Measurements from ENCODE around the gene NBAS.
A peak's percentile ranks its signal among the peaks of the same experiment; 100 is the strongest.

The NBAS gene

GRCh38 chr2:15169326-15170069 is 391.6 kb downstream of the NBAS start:
- Histone ChIP-seq H3K9ac (ENCODE audit: low read depth, low read length) (peak overlapping the region; percentile 59), H3K4me3 (ENCODE audit: low read length) (peak overlapping the region; percentile 45), H3K27me3 (ENCODE audit: control insufficient read depth, insufficient read depth, low read length) (no peaks in the 10 kb centered on the region)

GRCh38 chr2:15168116-15168515 is 393.0 kb downstream of the NBAS start:
- Histone ChIP-seq H3K27me3 (ENCODE audit: control insufficient read depth, insufficient read depth, low read length) (no peaks in the 10 kb centered on the region), H3K9ac (ENCODE audit: low read depth, low read length) (no peak overlapping the region), H3K36me3 (ENCODE audit: insufficient read depth, low read length) (no peaks in the 10 kb centered on the region), H3K4me2 (ENCODE audit: low read length) (no peak overlapping the region), H3K4me1 (ENCODE audit: control insufficient read depth, insufficient read depth, low read length) (peaks cover 22% of the 10 kb centered on the region), H3K4me3 (ENCODE audit: low read length) (no peak overlapping the region), H3K9me3 (replicated peaks; ENCODE audit: low read length) (no peaks in the 10 kb centered on the region)

More at GRCh38 chr2:15169326-15170069, 391.6 kb downstream of the NBAS start:
- no peaks in the 10 kb centered on the region for H3K36me3 ChIP-seq (ENCODE audit: insufficient read depth, low read length)
- peak overlapping the region; percentile 71 for H3K4me2 ChIP-seq (ENCODE audit: low read length)
- peaks cover 22% of the 10 kb centered on the region for H3K4me1 ChIP-seq (ENCODE audit: control insufficient read depth, insufficient read depth, low read length)
- H3K9me3 ChIP-seq (replicated peaks; ENCODE audit: low read length): no peaks in the 10 kb centered on the region

GRCh38 chr2:15166878-15167277 is 394.3 kb downstream of the NBAS start:
- Histone ChIP-seq H3K4me2 (ENCODE audit: low read length) (no peak overlapping the region), H3K27me3 (ENCODE audit: control insufficient read depth, insufficient read depth, low read length) (no peaks in the 10 kb centered on the region), H3K4me3 (ENCODE audit: low read length) (no peak overlapping the region), H3K9ac (ENCODE audit: low read depth, low read length) (no peak overlapping the region), H3K4me1 (ENCODE audit: control insufficient read depth, insufficient read depth, low read length) (peaks cover 22% of the 10 kb centered on the region), H3K36me3 (ENCODE audit: insufficient read depth, low read length) (no peaks in the 10 kb centered on the region), H3K9me3 (replicated peaks; ENCODE audit: low read length) (no peaks in the 10 kb centered on the region)

GRCh38 chr2:15163326-15163725 is 397.8 kb downstream of the NBAS start:
- no peaks in the 10 kb centered on the region for H3K36me3 ChIP-seq (ENCODE audit: insufficient read depth, low read length)
- H3K4me1 ChIP-seq (ENCODE audit: control insufficient read depth, insufficient read depth, low read length): no peaks in the 10 kb centered on the region
- H3K4me2 ChIP-seq (ENCODE audit: low read length): no peak overlapping the region
- no peak overlapping the region for H3K9ac ChIP-seq (ENCODE audit: low read depth, low read length)
- no peaks in the 10 kb centered on the region for H3K9me3 ChIP-seq (replicated peaks; ENCODE audit: low read length)
- H3K27me3 ChIP-seq (ENCODE audit: control insufficient read depth, insufficient read depth, low read length): no peaks in the 10 kb centered on the region
- no peak overlapping the region for H3K4me3 ChIP-seq (ENCODE audit: low read length)

- H3K4me3 ChIP-seq (ENCODE audit: low read length): no peak overlapping the region
- H3K36me3 ChIP-seq (ENCODE audit: insufficient read depth, low read length): no peaks in the 10 kb centered on the region
Measured at GRCh38 chr2:15162620-15163019, 398.5 kb downstream of the NBAS start.

GRCh38 chr2:15160201-15160991 is 400.7 kb downstream of the NBAS start:
- Histone ChIP-seq H3K27me3 (ENCODE audit: control insufficient read depth, insufficient read depth, low read length) (no peaks in the 10 kb centered on the region), H3K4me3 (ENCODE audit: low read length) (no peak overlapping the region), H3K4me1 (ENCODE audit: control insufficient read depth, insufficient read depth, low read length) (no peaks in the 10 kb centered on the region), H3K36me3 (ENCODE audit: insufficient read depth, low read length) (no peaks in the 10 kb centered on the region), H3K9ac (ENCODE audit: low read depth, low read length) (no peak overlapping the region), H3K4me2 (ENCODE audit: low read length) (no peak overlapping the region), H3K9me3 (replicated peaks; ENCODE audit: low read length) (no peaks in the 10 kb centered on the region)

More at GRCh38 chr2:15162620-15163019, 398.5 kb downstream of the NBAS start:
- Histone ChIP-seq H3K4me2 (ENCODE audit: low read length) (no peak overlapping the region), H3K9me3 (replicated peaks; ENCODE audit: low read length) (no peaks in the 10 kb centered on the region), H3K27me3 (ENCODE audit: control insufficient read depth, insufficient read depth, low read length) (no peaks in the 10 kb centered on the region), H3K4me1 (ENCODE audit: control insufficient read depth, insufficient read depth, low read length) (no peaks in the 10 kb centered on the region), H3K9ac (ENCODE audit: low read depth, low read length) (no peak overlapping the region)

- Histone ChIP-seq H3K4me1 (ENCODE audit: control insufficient read depth, insufficient read depth, low read length) (no peaks in the 10 kb centered on the region), H3K27me3 (ENCODE audit: control insufficient read depth, insufficient read depth, low read length) (no peaks in the 10 kb centered on the region), H3K9ac (ENCODE audit: low read depth, low read length) (no peak overlapping the region), H3K9me3 (replicated peaks; ENCODE audit: low read length) (no peaks in the 10 kb centered on the region), H3K4me2 (ENCODE audit: low read length) (no peak overlapping the region), H3K4me3 (ENCODE audit: low read length) (no peak overlapping the region), H3K36me3 (ENCODE audit: insufficient read depth, low read length) (no peaks in the 10 kb centered on the region)
Measured at GRCh38 chr2:15159751-15160177, 401.4 kb downstream of the NBAS start.

GRCh38 chr2:15159206-15159605 is 401.9 kb downstream of the NBAS start:
- H3K4me1 ChIP-seq (ENCODE audit: control insufficient read depth, insufficient read depth, low read length): no peaks in the 10 kb centered on the region
- H3K4me3 ChIP-seq (ENCODE audit: low read length): no peak overlapping the region
- no peaks in the 10 kb centered on the region for H3K9me3 ChIP-seq (replicated peaks; ENCODE audit: low read length)
- H3K4me2 ChIP-seq (ENCODE audit: low read length): no peak overlapping the region
- no peaks in the 10 kb centered on the region for H3K27me3 ChIP-seq (ENCODE audit: control insufficient read depth, insufficient read depth, low read length)
- no peak overlapping the region for H3K9ac ChIP-seq (ENCODE audit: low read depth, low read length)
- no peaks in the 10 kb centered on the region for H3K36me3 ChIP-seq (ENCODE audit: insufficient read depth, low read length)

- Histone ChIP-seq H3K36me3 (ENCODE audit: insufficient read depth, low read length) (no peaks in the 10 kb centered on the region), H3K4me2 (ENCODE audit: low read length) (no peak overlapping the region), H3K4me1 (ENCODE audit: control insufficient read depth, insufficient read depth, low read length) (no peaks in the 10 kb centered on the region), H3K9me3 (replicated peaks; ENCODE audit: low read length) (no peaks in the 10 kb centered on the region), H3K9ac (ENCODE audit: low read depth, low read length) (no peak overlapping the region), H3K4me3 (ENCODE audit: low read length) (no peak overlapping the region), H3K27me3 (ENCODE audit: control insufficient read depth, insufficient read depth, low read length) (no peaks in the 10 kb centered on the region)
Measured at GRCh38 chr2:15158532-15158931, 402.6 kb downstream of the NBAS start.

GRCh38 chr2:15158100-15158499 is 403.0 kb downstream of the NBAS start:
- Histone ChIP-seq H3K4me2 (ENCODE audit: low read length) (no peak overlapping the region), H3K9ac (ENCODE audit: low read depth, low read length) (no peak overlapping the region), H3K9me3 (replicated peaks; ENCODE audit: low read length) (no peaks in the 10 kb centered on the region), H3K27me3 (ENCODE audit: control insufficient read depth, insufficient read depth, low read length) (no peaks in the 10 kb centered on the region), H3K36me3 (ENCODE audit: insufficient read depth, low read length) (no peaks in the 10 kb centered on the region), H3K4me3 (ENCODE audit: low read length) (no peak overlapping the region), H3K4me1 (ENCODE audit: control insufficient read depth, insufficient read depth, low read length) (no peaks in the 10 kb centered on the region)

- Histone ChIP-seq H3K36me3 (ENCODE audit: insufficient read depth, low read length) (no peaks in the 10 kb centered on the region), H3K4me2 (ENCODE audit: low read length) (no peak overlapping the region), H3K4me1 (ENCODE audit: control insufficient read depth, insufficient read depth, low read length) (no peaks in the 10 kb centered on the region), H3K9me3 (replicated peaks; ENCODE audit: low read length) (no peaks in the 10 kb centered on the region), H3K9ac (ENCODE audit: low read depth, low read length) (no peak overlapping the region), H3K4me3 (ENCODE audit: low read length) (no peak overlapping the region), H3K27me3 (ENCODE audit: control insufficient read depth, insufficient read depth, low read length) (no peaks in the 10 kb centered on the region)
Measured at GRCh38 chr2:15155959-15156574, 405.1 kb downstream of the NBAS start.

All from skeletal muscle satellite cell (primary cell).